OCI-LY1 (cell line): Measurements from ENCODE around the gene LIME1.

Experiments
- CTCF ChIP-seq: fragments of 200-600 bp; sonication (generic), shearing (Covaris generic); IDR thresholded peaks from 2 replicates; pipeline ENCODE4 v1.5.1; 2017; ENCODE audit warnings: mild to moderate bottlenecking, antibody characterized with exemption, low read length, moderate library complexity, mixed read lengths
- EZH2 ChIP-seq: fragments of 200-600 bp; sonication (generic), shearing (Covaris generic); IDR thresholded peaks from 2 replicates; pipeline ENCODE4 v1.8.0; 2017; ENCODE audit warnings: borderline replicate concordance, mixed run types, mild to moderate bottlenecking, antibody characterized with exemption, low read length, moderate library complexity, mixed read lengths

DNA sequence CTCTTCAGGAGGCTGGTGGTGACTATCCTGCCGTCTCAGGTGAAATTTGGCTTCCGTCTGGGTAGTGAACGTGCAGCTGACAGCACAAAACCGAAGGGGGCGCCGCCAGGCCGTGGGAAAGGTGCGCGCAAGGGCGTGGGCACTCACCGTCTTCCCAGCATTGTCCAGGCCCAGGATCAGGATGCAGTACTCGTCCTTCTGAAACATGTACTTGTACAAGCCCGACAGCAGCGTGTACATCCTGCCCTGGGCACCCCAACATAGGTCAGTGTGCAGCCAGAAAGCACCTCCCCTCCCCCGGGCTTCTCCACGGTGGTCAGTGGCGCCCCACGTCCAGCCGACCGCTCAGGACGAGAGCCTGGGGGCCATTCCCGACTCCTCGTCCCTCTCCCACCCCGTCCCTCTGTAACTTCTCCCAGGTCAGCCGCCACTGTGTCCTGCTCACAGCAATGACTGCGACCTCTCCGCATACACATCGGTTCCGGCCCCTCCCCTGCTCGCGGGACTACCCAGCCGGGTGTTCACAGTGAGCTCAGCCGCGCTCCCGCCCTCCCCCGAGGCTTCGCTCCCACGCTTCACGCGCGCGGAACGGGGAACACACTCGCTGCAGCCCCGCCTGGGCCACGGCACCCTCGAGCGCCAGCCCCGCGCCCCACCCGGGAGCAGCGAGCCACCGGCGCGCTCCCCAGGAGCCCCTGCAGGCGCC lies 29.5 kb upstream of the LIME1 start:
- TF ChIP-seq CTCF: peak; percentile 80
- TF ChIP-seq EZH2: no peak
